ENCODE measurements around the gene DSTYK. TPM values are rescaled to one million over a fixed set of nuclear protein-coding genes. Genes with fewer than 3 reads are reported as not detected.
"Not testable (repeated sequence)": the region's sequence is repeated elsewhere in the genome, so short reads cannot be mapped to it uniquely, and the experiment has no call there.

Gene DSTYK
- total RNA-seq, 1 experiment from 2014 or later, result 8.4 TPM

DNA sequence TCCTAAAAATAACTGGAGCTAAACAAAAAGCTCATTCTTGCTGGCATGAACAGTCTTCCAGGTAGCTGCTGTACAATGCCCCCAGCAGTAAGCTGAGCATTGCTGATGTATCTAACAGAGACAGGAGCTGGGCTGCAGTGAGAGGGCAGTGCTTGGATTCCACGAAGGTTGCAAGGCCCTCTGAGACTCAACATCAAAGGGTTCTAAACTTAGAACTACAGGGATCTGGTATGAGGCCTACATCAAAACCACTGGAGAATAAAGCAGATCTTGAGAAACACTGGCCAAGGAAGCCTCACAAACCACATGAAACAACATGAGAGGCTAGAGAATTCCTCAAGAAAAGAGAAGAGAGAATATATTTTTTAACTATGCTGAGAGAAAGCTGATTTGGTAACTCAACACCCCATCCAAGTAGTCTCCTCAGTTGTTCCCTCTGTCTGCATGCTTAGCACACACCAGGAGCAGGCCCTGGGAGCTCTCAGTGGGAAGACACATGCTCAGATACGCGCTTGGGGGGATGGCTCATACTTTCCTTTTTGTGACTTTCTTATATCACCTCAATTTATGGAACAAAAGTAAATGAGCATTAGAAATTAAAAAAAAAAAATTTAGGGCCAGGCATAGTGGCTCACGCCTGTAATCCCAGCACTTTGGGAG is 27.7 kb downstream of the DSTYK start:
- Histone ChIP-seq H3F3A (ENCODE audit: low read length, unreplicated experiment) (no peaks in the 10 kb centered on the region), H3K4me3 (ENCODE audit: low read length) (no peak overlapping the region), H3K4me2 (ENCODE audit: low read length) (no peak overlapping the region), H3K27me3 (ENCODE audit: low read length) (no peaks in the 10 kb centered on the region), H3K9me3 (ENCODE audit: low read length) (no peaks in the 10 kb centered on the region), H3K9ac (ENCODE audit: low read length) (no peak overlapping the region), H3K36me3 (ENCODE audit: low read depth, low read length) (peaks cover 7% of the 10 kb centered on the region), H4K20me1 (ENCODE audit: low read length) (no peaks in the 10 kb centered on the region), H3K79me2 (ENCODE audit: low read length) (peaks cover 4% of the 10 kb centered on the region; the same call in 1 of the 2 replicates), H2AFZ (ENCODE audit: low read length) (no peak overlapping the region), H3K9me2 (replicated peaks; ENCODE audit: low read length) (no peaks in the 10 kb centered on the region), H3K27ac (ENCODE audit: low read length) (no peak overlapping the region), H3K4me1 (ENCODE audit: insufficient read depth, low read length) (peaks cover 11% of the 10 kb centered on the region)
- POLR2A ChIA-PET (ENCODE audit: unreplicated experiment), result no interaction called here
- ATAC-seq, result no peak
- intact Hi-C loops (cut with micrococcal nuclease), result no loop called here
- TF ChIP-seq EZH2 (IDR thresholded peaks at IDR 0.05; ENCODE audit: low read length, unreplicated experiment) (no peak), EZH2phosphoT487 (IDR thresholded peaks at IDR 0.05; ENCODE audit: borderline replicate concordance, low read length) (no peak)
- TF ChIP-seq, protein P1, sequence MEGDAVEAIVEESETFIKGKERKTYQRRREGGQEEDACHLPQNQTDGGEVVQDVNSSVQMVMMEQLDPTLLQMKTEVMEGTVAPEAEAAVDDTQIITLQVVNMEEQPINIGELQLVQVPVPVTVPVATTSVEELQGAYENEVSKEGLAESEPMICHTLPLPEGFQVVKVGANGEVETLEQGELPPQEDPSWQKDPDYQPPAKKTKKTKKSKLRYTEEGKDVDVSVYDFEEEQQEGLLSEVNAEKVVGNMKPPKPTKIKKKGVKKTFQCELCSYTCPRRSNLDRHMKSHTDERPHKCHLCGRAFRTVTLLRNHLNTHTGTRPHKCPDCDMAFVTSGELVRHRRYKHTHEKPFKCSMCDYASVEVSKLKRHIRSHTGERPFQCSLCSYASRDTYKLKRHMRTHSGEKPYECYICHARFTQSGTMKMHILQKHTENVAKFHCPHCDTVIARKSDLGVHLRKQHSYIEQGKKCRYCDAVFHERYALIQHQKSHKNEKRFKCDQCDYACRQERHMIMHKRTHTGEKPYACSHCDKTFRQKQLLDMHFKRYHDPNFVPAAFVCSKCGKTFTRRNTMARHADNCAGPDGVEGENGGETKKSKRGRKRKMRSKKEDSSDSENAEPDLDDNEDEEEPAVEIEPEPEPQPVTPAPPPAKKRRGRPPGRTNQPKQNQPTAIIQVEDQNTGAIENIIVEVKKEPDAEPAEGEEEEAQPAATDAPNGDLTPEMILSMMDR (conservative IDR thresholded peaks at IDR 0.05; ENCODE audit: low read depth, low read length), result no peak
- no TSS peak for BruUV-seq (replicated peaks)
- DNase-seq, result no peak
- CTCF ChIA-PET, result no interaction called here

DNA sequence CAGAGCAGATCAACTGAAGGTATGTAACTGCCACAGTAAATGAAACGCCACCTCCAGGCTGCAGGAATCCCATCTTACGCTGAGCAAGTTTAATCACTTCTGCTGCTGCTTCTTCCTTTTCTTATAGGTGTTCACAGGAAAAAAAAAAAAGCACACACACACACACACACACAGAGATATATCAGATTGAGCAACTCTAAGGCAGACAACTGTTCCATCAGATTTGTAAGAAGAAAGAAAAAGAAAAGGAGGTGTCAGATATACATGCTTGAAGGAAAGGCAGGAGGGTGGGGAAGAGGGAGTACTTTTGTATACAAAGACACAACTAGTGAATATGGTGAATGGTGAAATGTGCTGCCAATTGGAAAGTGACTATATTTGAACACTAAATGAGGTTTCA is 28.6 kb downstream of the DSTYK start:
- peaks cover 7% of the 10 kb centered on the region for H3K36me3 ChIP-seq (ENCODE audit: low read depth, low read length)
- peaks cover 3% of the 10 kb centered on the region for H3K79me2 ChIP-seq (ENCODE audit: low read length)
- ATAC-seq, result no peak
- H2AFZ ChIP-seq (ENCODE audit: low read length), result no peak overlapping the region
- H3K27me3 ChIP-seq (ENCODE audit: low read length), result no peaks in the 10 kb centered on the region
- H3K27ac ChIP-seq (ENCODE audit: low read length), result no peak overlapping the region
- intact Hi-C loops (cut with micrococcal nuclease), result no loop called here
- ChIA-PET CTCF (no interaction called here), POLR2A (ENCODE audit: unreplicated experiment) (no interaction called here)
- no peak overlapping the region for H3K4me3 ChIP-seq (ENCODE audit: low read length)
- H3K9me2 ChIP-seq (replicated peaks; ENCODE audit: low read length), result no peaks in the 10 kb centered on the region
- no TSS peak for BruUV-seq (replicated peaks)
- H4K20me1 ChIP-seq (ENCODE audit: low read length), result no peaks in the 10 kb centered on the region
- H3K4me1 ChIP-seq (ENCODE audit: insufficient read depth, low read length), result peaks cover 2% of the 10 kb centered on the region
- H3K9ac ChIP-seq (ENCODE audit: low read length), result no peak overlapping the region
- DNase-seq, result no peak
- no peak overlapping the region for H3K4me2 ChIP-seq (ENCODE audit: low read length)
- H3K9me3 ChIP-seq (ENCODE audit: low read length), result no peaks in the 10 kb centered on the region
- no peak for TF ChIP-seq EZH2 (IDR thresholded peaks at IDR 0.05; ENCODE audit: low read length, unreplicated experiment)
- TF ChIP-seq, protein P1 (conservative IDR thresholded peaks at IDR 0.05; ENCODE audit: low read depth, low read length), result no peak
- no peak for TF ChIP-seq EZH2phosphoT487 (IDR thresholded peaks at IDR 0.05; ENCODE audit: borderline replicate concordance, low read length)
- no peaks in the 10 kb centered on the region for H3F3A ChIP-seq (ENCODE audit: low read length, unreplicated experiment)

DNA sequence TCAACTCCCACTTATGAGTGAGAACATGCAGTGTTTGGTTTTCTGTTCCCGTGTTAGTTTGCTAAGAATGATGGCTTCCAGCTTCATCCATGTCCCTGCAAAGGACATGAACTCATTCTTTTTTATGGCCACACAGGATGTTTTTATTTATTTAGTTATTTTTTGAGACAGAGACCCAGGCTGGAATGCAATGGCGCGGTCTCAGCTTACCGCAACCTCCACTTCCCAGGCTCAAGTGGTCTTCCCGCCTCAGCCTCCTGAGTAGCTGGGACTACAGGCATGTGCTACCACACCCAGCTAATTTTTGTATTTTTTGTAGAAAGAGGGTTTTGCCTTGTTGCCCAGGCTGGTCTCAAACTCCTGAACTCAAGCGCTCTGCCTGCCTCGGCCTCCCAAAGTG is 31.2 kb downstream of the DSTYK start:
- H3K9ac ChIP-seq (ENCODE audit: low read length); H4K20me1 ChIP-seq (ENCODE audit: low read length); H3K4me2 ChIP-seq (ENCODE audit: low read length); H3K4me3 ChIP-seq (ENCODE audit: low read length); H3K27me3 ChIP-seq (ENCODE audit: low read length); H3K27ac ChIP-seq (ENCODE audit: low read length); POLR2A ChIA-PET (ENCODE audit: unreplicated experiment); ATAC-seq; H3F3A ChIP-seq (ENCODE audit: low read length, unreplicated experiment); H3K36me3 ChIP-seq (ENCODE audit: low read depth, low read length); H3K9me3 ChIP-seq (ENCODE audit: low read length); H2AFZ ChIP-seq (ENCODE audit: low read length); BruUV-seq (replicated peaks); CTCF ChIA-PET; H3K9me2 ChIP-seq (replicated peaks; ENCODE audit: low read length); DNase-seq; intact Hi-C loops (cut with micrococcal nuclease); H3K79me2 ChIP-seq (ENCODE audit: low read length): not testable (repeated sequence)
- peaks cover 13% of the 10 kb centered on the region for H3K4me1 ChIP-seq (ENCODE audit: insufficient read depth, low read length)

Measured in PC-3 (cell line).